PC-9 (cell line): Measurements from ENCODE around the gene SERPINE2. TPM values are rescaled to one million over a fixed set of nuclear protein-coding genes. Genes with fewer than 3 reads are reported as not detected.

Source experiments
- BruUV-seq: library from RNA; stranded (reverse); fragments of 400-500 nt; replicated peaks from 2 replicates; lab custom pipeline; 2021; lab: Mats Ljungman, UMichigan
- CTCF ChIA-PET: fragments of 300-600 bp; sonication (Branson Sonifier 250); formaldehyde crosslinking; loops from one replicate; lab custom pipeline; 2022; ENCODE audit warnings: antibody characterized with exemption; lab: Charles Lee
- POLR2A ChIA-PET: fragments of 300-600 bp; sonication (Branson Sonifier 250); formaldehyde crosslinking; loops from one replicate; lab custom pipeline; 2022; ENCODE audit warnings: antibody characterized with exemption; ENCODE audit not compliant: unreplicated experiment; lab: Charles Lee
- DNase-seq, 2 experiments: peaks; one replicate each; pipeline versions ENCODE4 v3.0.0 to v3.0.0-alpha.2; 2015 to 2022; ENCODE audit warnings: mixed read lengths in 1 of 2
- H2AFZ ChIP-seq: fragments of 200-600 bp; sonication (generic); 2 replicates; pipeline ENCODE4 v1.8.1; 2017; ENCODE audit warnings: antibody characterized with exemption
- H3F3A ChIP-seq: fragments of 200-600 bp; sonication (generic); 2 replicates; pipeline ENCODE4 v1.8.1; 2017; ENCODE audit warnings: antibody characterized with exemption, mild to moderate bottlenecking, low read depth; ENCODE audit not compliant: insufficient read depth
- H3K27ac ChIP-seq: fragments of 200-600 bp; sonication (generic); 2 replicates; pipeline ENCODE4 v1.6.1; 2016; ENCODE audit warnings: mixed run types
- H3K27me3 ChIP-seq: fragments of 200-600 bp; sonication (generic); 2 replicates; pipeline ENCODE4 v1.6.1; 2016; ENCODE audit warnings: low read depth, mixed run types; ENCODE audit not compliant: insufficient read depth
- H3K36me3 ChIP-seq: fragments of 200-600 bp; sonication (generic); 2 replicates; pipeline ENCODE4 v1.6.1; 2016; ENCODE audit warnings: low read depth, mixed run types
- H3K4me1 ChIP-seq: fragments of 200-600 bp; sonication (generic); replicated peaks from 2 replicates; pipeline ENCODE4 v1.6.1; 2016; ENCODE audit warnings: mixed run types; ENCODE audit not compliant: insufficient read depth
- H3K4me2 ChIP-seq: fragments of 200-600 bp; sonication (generic); 2 replicates; pipeline ENCODE4 v1.6.1; 2017; ENCODE audit warnings: mixed run types
- H3K4me3 ChIP-seq: fragments of 200-600 bp; sonication (generic); 2 replicates; pipeline ENCODE4 v1.6.1; 2016; ENCODE audit warnings: mixed run types
- H3K79me2 ChIP-seq: fragments of 200-600 bp; sonication (generic); 2 replicates; pipeline ENCODE4 v1.6.1; 2017; ENCODE audit warnings: low read depth, mixed run types
- H3K9me2 ChIP-seq: fragments of 200-600 bp; sonication (generic); 2 replicates; pipeline ENCODE4 v1.8.1; 2017; ENCODE audit warnings: mild to moderate bottlenecking; ENCODE audit not compliant: insufficient read depth
- H3K9me3 ChIP-seq: fragments of 200-600 bp; sonication (generic); 2 replicates; pipeline ENCODE4 v1.8.1; 2016; ENCODE audit warnings: low read depth; ENCODE audit not compliant: insufficient read depth
- H4K20me1 ChIP-seq: fragments of 200-600 bp; sonication (generic); 2 replicates; pipeline ENCODE4 v1.8.1; 2017; ENCODE audit not compliant: insufficient read depth
- EZH2 ChIP-seq: fragments of 200-600 bp; sonication (generic); IDR thresholded peaks from 2 replicates; pipeline ENCODE4 v1.8.0; 2017; ENCODE audit warnings: antibody characterized with exemption, low read depth
- intact Hi-C: fragments of 100-400 bp; cut with micrococcal nuclease; formaldehyde crosslinking; loops from one replicate; pipeline ENCODE4 v1.10.0; 2022; ENCODE audit not compliant: unreplicated experiment
- total RNA-seq: library from RNA; stranded (reverse); gene quantifications from 2 replicates; pipeline ENCODE4 v1.2.3, GENCODE V29; 2021
- TF ChIP-seq, protein P1 (sequence below): fragments of 200-600 bp; sonication (generic); conservative IDR thresholded peaks from 2 replicates; pipeline ENCODE4 v1.6.1; 2017; ENCODE audit warnings: mixed run types, antibody characterized with exemption, mild to moderate bottlenecking, moderate library complexity

SERPINE2 gene
- total RNA-seq, 1 experiment from 2014 or later, result 110 TPM

DNA sequence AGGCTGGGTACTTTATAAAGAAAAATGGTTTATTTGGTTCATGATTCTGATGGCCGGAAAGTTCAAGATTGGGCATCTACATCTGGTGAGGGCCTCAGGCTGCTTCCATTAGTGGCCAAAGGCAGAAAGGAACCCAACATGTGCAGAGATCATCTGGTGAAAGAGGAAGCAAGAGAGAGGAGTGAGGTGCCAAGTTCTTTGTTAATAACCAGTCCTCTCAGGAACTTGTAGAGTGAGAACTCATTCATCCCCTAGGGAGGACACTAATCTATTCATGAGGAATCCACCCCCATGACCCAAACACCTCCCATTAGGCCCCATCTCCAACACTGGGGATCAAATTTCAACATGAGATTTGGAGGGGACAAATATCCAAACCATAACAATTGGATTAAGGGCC is 17.8 kb upstream of the SERPINE2 start:
- H4K20me1 ChIP-seq, result no peaks in the 10 kb centered on the region
- ChIA-PET POLR2A (no interaction called here), CTCF (no interaction called here)
- no peaks in the 10 kb centered on the region for H3K4me1 ChIP-seq
- no peaks in the 10 kb centered on the region for H3K27me3 ChIP-seq
- peaks cover 36% of the 10 kb centered on the region for H3K9me3 ChIP-seq
- no peak for TF ChIP-seq EZH2
- TF ChIP-seq, protein P1, sequence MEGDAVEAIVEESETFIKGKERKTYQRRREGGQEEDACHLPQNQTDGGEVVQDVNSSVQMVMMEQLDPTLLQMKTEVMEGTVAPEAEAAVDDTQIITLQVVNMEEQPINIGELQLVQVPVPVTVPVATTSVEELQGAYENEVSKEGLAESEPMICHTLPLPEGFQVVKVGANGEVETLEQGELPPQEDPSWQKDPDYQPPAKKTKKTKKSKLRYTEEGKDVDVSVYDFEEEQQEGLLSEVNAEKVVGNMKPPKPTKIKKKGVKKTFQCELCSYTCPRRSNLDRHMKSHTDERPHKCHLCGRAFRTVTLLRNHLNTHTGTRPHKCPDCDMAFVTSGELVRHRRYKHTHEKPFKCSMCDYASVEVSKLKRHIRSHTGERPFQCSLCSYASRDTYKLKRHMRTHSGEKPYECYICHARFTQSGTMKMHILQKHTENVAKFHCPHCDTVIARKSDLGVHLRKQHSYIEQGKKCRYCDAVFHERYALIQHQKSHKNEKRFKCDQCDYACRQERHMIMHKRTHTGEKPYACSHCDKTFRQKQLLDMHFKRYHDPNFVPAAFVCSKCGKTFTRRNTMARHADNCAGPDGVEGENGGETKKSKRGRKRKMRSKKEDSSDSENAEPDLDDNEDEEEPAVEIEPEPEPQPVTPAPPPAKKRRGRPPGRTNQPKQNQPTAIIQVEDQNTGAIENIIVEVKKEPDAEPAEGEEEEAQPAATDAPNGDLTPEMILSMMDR, result no peak
- H2AFZ ChIP-seq, result no peak overlapping the region
- H3K9me2 ChIP-seq, result no peaks in the 10 kb centered on the region
- H3K79me2 ChIP-seq, result no peaks in the 10 kb centered on the region
- no peak for DNase-seq
- no peaks in the 10 kb centered on the region for H3F3A ChIP-seq
- H3K4me3 ChIP-seq, result no peak overlapping the region
- H3K36me3 ChIP-seq, result no peaks in the 10 kb centered on the region
- no peak overlapping the region for H3K4me2 ChIP-seq
- H3K27ac ChIP-seq, result no peak overlapping the region
- no TSS peak for BruUV-seq
- intact Hi-C loops, result no loop called here

DNA sequence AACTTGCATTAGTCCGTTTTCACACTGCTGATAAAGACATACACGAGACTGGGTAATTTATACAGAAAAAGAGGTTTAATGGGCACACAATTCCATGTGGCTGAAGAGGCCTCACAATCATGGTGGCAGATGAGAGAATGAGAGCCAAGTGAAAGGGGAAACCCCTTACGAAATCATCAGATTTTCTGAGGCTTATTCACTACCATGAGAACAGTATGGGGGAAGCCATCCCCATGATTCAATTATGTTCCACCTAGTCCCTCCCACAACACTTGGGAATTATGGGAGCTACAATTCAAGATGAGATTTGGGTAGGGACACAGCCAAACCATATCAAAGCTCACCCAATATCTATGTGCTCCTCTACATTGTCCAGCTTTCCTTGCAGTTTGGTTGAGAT is 16.0 kb upstream of the SERPINE2 start:
- H3K9me3 ChIP-seq, result peaks cover 36% of the 10 kb centered on the region
- H3K79me2 ChIP-seq, result no peaks in the 10 kb centered on the region
- H3K4me2 ChIP-seq, result no peak overlapping the region
- no peaks in the 10 kb centered on the region for H4K20me1 ChIP-seq
- H3F3A ChIP-seq, result no peaks in the 10 kb centered on the region
- DNase-seq, result no peak
- no TSS peak for BruUV-seq
- H2AFZ ChIP-seq, result no peak overlapping the region
- H3K9me2 ChIP-seq, result no peaks in the 10 kb centered on the region; the same call in 1 of the 2 replicates
- no peak overlapping the region for H3K4me3 ChIP-seq
- TF ChIP-seq, protein P1, result no peak
- TF ChIP-seq EZH2, result no peak
- ChIA-PET CTCF (no interaction called here), POLR2A (no interaction called here)
- intact Hi-C loops, result no loop called here
- no peaks in the 10 kb centered on the region for H3K4me1 ChIP-seq
- H3K27ac ChIP-seq, result no peak overlapping the region
- H3K27me3 ChIP-seq, result no peaks in the 10 kb centered on the region
- no peaks in the 10 kb centered on the region for H3K36me3 ChIP-seq

DNA sequence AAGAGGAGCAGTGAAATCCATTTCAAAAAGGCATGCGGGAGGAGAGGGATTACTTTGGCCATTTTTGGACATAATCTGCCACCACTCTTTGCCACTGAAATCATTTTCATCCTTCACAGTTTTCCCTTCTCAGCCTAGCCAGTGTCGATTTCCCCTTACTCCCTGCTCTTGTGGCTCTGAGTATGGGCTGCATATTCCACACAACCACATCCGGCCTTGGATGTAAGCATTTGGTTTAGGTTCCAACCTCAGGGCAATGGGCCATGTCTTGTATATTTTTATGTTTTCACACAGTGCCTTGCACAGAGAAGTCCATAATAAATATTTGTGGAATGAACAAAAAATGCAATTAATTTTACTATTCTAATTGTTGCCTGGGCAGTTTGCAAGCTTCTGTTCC is 7.7 kb upstream of the SERPINE2 start:
- no peaks in the 10 kb centered on the region for H4K20me1 ChIP-seq
- no peaks in the 10 kb centered on the region for H3K4me1 ChIP-seq
- H3K4me3 ChIP-seq, result no peak overlapping the region
- H3K9me3 ChIP-seq, result no peaks in the 10 kb centered on the region; the same call in 1 of the 2 replicates
- TF ChIP-seq, protein P1, result no peak
- no peak for TF ChIP-seq EZH2
- H3F3A ChIP-seq, result no peaks in the 10 kb centered on the region
- H3K27ac ChIP-seq, result no peak overlapping the region
- no peaks in the 10 kb centered on the region for H3K36me3 ChIP-seq
- intact Hi-C loops, result no loop called here
- no peak overlapping the region for H2AFZ ChIP-seq
- no peak overlapping the region for H3K4me2 ChIP-seq
- no TSS peak for BruUV-seq
- no peaks in the 10 kb centered on the region for H3K79me2 ChIP-seq
- CTCF ChIA-PET, result no interaction called here
- DNase-seq, result no peak
- no peaks in the 10 kb centered on the region for H3K27me3 ChIP-seq
- no peaks in the 10 kb centered on the region; the same call in 1 of the 2 replicates for H3K9me2 ChIP-seq
- POLR2A ChIA-PET, result no interaction called here
